Activated CD8-positive, alpha-beta memory T cell treated with anti-CD3 and anti-CD28 coated beads, Interleukin-2, amount 50 U/mL, for 4 hours (primary cell): ENCODE data around the gene RAB33B.
"Not testable (repeated sequence)": the region's sequence is repeated elsewhere in the genome, so short reads cannot be mapped to it uniquely, and the experiment has no call there.

Experiments
- DNase-seq: peaks from one replicate; pipeline ENCODE4 v3.0.0-alpha.2; 2020

RAB33B gene

DNA sequence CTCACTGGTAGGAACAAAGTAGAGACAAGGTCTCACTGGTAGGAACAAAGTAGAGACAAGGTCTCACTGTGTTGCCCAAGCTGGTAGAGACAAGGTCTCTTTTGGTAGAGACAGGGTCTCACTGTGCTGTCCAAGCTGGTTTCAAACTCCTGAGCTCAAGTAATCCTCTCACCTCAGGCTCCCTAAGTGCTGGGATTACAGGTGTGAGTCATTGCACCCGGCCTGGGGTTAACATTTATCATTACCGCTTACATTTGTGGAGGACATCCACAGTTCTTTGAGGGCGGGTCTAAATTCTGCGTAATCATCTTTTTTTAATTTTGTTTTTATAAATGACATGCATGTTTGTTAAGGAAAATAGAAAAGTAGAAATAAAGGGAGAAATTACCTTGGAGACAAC lies 12.0 kb downstream of the RAB33B start:
- DNase-seq, result no peak

DNA sequence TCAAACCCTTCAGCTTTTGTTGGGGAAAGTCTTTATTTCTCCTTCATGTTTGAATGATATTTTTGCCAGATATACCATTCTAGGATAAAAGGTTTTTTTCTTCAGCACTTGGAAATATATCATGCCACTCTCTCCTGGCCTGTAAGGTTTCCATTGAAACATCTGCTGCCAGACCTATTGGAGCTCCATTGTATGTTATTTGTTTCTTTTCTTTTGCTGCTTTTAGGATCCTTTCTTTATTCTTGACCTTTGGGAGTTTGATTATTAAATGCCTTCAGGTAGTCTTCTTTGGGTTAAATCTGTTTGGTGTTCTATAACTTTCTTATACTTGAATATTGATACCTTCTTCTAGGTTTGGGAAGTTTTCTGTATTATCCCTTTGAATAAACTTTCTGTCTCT lies 14.8 kb downstream of the RAB33B start:
- not testable (repeated sequence) for DNase-seq

DNA sequence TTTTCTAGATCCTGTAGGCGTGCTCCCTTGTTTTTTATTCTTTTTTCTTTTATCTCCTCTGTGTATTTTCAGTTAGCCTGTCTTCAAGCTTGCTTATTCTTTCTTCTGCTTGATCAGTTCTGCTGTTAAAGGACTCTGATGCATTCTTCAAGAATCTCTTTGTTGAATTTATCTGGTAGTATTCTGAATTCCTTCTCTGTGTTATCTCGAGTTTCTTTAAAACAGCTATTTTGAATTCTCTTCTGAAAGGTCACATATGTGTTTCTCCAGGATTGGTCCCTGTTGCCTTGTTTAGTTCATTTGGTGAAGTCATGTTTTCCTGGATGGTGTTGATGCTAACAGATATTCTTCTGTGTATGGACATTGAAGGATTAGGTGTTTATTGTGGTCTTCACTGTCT lies 15.3 kb downstream of the RAB33B start:
- no peak for DNase-seq

DNA sequence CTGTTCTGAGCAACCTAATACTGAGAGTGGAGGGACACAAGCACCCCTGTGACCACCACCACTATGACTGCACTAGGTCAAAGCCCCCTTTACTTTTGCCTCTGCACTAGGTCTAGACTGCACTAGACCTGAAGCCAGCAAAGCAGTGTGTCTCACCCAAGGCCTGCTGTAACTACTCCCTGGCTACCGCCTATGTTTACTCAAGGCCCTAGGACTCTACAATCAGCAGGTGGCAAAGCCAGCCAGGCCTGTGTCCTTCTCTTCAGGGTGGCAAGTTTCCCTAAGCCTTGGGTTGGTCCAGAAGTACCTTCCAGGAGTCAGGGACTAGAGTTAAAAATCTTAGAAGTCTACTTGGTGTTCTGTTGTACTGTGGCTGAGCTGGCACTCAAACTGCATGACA lies 15.9 kb downstream of the RAB33B start:
- no peak for DNase-seq

DNA sequence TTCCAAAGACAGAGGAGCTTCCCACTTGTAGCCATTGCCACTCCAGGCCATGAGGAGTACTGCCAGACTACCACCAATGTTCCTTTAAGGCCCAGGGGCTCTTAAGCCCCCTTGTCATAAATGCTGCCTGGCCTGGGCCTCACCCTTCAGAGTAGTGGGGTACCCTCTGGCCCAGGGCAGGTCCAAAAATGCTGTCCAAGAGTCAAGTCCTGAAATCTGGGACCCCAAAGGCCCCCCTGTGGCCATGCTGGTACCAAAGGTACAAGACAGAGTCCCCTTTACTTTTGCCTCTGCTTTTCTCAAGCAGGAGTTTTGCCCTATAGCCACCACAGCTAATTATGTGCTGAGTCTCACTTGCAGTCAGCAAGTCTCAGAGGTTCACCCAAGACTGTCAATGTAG lies 16.4 kb downstream of the RAB33B start:
- DNase-seq, result no peak

DNA sequence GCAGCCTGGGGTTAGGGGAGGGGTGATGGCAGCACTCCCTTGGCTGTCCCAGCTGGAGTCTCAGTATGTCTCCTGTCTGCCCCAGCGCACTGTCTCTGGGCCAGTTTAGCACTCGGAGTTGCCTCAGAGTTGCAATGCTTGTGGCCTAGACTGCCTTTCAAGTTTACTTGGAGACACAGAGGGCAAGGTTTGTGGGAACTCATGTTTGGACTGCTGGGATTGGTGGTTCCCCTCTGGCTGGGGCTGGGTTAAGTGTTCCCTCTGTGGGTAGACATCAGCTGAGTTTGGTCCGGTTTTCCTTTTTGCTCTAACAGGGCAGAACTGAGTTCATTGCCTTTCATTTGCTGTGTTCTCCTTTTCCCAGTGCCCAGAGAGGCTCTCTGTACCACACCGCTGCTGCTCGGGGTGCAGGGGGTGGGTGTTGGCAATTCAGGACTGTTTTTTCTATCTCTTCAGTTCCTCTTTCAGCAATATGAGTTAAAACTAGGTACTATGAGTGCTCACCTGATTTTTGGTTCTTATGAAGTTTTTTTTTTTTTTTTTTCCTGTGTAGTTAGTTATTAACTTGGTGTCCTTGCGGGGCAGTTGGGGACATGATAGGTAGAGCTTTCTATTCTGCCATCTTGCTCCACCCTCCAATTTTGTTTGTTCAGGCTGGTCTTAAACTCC lies 17.2 kb downstream of the RAB33B start:
- no peak for DNase-seq

DNA sequence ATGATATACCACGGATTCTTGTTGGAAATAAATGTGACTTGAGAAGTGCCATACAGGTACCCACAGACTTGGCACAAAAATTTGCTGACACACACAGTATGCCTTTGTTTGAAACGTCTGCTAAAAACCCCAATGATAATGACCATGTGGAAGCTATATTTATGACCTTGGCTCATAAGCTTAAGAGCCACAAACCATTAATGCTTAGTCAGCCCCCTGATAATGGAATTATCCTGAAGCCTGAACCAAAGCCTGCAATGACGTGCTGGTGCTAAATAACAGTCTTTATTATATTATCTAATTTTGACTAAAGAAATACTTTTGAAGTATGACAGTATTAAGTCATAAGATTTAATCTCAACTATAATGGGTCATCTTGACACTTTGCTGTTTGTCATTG lies 18.9 kb downstream of the RAB33B start:
- no peak for DNase-seq

DNA sequence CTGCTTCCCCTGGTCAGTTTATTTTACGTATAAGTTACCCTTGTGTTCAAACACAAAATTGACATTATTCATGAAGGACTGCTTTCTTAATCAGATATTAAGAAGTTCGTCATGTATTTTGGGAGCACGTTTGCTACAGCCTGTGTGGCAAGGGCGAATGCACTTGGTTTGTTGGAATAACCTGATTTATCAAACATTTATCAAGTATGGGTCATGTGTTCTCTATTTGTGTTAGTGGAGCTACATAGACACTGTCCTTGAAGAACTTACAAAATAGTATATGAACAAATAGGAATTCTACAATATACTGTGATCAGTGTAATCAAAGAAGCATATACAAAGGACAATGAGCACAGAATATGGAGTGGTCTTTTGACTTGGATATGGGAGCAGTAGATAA lies 22.4 kb downstream of the RAB33B start:
- no peak for DNase-seq

DNA sequence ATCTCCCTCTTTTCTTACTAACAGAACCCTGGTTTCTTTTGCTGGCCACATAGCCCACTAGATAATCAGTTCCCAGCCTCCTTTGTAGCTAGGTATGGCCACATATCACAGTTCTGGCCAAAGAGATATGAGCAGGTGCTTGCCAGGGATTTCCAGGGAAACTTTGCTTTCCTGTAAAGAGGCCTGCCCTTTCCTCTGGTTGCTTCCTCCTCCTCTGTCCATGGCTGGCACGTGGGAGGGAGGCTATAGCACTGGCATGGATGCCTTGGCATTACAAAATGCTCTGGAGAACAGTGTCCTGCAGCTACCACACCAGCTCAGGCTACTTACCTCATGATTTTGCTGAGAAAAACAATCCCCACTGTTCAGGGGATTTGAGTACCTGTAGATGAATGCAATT lies 27.5 kb downstream of the RAB33B start:
- no peak for DNase-seq

DNA sequence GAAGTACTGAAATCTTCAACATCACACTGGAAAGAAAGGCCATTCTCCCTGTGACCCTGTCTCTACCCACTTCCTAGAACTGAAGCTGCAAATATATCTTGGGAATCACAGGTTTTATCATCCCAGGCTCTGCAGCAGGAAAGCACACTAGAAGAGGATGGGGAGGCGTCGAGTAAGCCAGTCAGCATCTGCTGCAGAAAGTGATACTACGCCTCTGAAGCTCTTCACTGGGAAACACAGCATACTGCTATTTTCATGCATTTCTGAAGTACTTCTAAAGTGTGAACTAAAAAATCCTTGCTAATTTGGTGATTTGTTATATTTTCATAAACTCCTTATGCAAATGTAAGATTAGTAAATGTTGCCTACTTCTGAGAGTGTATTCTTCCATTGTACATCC lies 29.1 kb downstream of the RAB33B start:
- no peak for DNase-seq

DNA sequence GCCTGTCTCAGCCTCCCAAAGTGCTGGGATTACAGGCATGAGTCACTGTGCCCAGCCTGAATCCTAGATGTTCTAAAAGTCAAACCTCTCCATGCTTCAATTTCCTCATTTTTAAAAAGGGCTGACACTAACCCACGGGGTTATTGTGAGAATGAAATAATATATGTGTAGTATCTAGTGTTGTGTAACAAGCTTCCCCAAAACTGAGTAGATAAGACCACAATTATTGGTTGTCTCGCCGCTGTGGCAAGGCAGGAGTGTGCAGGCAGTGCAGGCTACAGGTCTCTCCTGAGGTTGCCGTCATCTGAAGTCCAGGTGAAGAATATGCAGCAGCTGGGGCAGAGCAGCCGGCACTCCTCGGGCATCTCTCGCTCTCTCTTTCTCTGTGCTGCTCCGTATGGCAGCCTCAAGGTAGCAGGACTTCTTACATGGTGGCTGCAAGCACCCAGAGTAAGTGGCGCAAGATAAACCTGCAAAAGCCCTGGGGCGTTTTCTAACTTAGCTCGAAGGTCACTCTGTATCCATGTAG lies 30.9 kb downstream of the RAB33B start:
- DNase-seq, result no peak

DNA sequence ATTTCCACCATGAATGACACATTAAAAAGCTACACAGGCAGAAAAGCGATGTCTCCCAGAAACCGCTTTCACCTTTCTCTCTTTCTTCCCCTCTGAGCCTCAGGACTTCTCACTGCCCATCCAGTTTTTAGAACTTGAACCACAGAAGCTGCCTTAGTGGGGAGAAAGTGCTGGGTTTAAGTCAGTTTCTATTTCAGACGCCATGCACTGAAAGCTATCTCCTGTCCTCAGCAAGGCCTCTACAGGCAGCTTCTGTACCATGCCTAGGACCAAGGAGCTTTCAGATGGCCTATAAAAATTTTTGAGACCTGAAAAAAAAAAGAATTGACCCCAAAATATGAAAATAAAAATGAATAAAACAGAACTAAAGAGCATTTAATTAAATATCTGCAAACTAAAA lies 34.5 kb downstream of the RAB33B start:
- no peak for DNase-seq

DNA sequence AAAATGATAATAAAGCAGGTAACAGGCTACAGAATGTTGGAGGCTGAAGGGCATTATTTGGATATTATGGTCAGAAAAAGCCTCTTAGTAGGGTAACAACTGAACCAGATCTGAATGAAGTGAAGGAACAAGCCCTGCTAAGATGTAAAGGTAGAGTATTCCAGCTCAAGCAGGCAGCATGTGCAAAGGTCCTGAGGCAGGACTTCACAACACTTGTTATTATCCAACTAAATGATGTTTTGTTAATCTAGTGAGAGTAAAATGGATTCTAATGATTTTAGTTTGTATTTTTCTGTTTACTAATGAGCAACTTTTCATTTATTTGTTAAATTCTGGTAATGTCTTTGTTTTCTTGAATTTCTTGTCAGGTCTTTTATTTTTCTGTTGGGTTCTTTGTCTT lies 35.7 kb downstream of the RAB33B start:
- DNase-seq, result no peak

DNA sequence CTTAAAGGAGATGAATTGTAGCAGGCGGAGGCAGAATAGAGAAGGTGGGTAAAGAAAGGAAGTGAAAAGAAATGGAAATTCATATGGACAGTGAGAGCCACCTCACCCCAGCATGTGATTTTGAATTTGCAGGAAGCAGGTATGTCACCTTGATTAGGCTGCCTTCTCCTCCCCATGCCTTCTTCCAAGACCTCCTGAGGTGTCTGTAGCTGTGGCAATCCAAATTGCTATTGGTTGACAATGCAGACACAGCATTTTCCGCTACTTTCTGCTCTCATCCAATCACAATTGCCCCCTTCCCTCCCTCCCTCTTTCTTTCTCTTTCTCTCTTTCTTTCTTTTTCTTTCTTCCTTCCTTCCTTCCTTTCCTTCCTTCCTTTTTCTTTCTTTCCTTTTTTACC lies 38.5 kb downstream of the RAB33B start:
- no peak for DNase-seq

DNA sequence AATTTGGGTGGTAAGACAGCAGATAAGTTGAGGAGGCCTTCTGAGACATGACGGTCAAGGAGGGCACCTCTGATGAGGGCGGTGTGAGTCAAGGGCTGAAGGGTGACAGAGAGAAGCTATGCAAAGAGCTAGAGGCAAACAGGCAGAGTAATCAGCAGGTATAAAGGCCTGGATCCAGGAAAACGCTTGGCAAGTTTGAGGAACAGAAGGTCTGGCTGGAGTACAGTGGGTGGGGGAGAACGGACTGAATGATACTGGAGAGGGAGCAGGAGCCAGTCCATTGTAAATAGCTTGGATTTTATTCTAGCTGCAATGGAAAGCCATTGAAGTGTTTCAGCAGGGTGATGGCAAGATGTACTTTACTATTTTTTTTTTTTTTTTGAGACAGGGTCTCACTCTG lies 39.3 kb downstream of the RAB33B start:
- DNase-seq, result no peak

DNA sequence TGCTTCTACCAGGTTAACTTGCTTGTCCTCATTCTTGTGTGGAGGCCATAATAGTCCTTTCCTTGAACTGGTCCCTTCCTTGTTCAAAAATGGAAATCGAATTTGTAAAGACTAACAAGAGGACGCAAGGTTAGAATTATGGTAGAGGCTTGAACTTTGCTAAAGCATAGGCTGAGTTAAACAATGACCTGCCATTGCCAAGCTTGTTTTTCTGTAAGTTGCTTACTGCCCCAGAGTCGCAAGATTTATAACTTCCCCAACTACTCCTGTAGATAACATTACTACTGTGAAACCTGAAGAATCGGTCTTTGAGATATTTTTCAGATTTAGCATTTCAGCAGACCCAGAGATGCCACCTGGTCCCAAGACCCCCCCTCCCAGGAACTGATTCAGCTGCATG lies 45.3 kb downstream of the RAB33B start:
- no peak for DNase-seq

DNA sequence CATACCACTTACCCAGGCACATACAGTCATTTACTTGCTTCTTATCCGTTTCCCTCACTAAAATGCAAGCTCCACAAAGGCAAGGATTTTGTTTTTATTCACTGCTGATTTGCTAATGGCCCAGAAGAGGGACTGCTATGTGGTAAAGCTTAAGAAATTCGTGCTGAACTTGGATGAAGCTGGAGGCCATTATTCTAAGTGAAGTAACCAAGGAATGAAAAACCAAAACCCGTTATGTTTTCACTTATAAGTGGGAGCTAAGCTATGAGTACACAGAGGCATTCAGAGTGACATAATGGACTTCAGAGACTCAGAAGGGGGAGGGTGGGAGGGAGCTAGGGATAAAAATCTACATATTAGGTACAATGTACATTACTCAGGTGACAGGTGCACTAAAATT lies 47.2 kb downstream of the RAB33B start:
- DNase-seq, result no peak

DNA sequence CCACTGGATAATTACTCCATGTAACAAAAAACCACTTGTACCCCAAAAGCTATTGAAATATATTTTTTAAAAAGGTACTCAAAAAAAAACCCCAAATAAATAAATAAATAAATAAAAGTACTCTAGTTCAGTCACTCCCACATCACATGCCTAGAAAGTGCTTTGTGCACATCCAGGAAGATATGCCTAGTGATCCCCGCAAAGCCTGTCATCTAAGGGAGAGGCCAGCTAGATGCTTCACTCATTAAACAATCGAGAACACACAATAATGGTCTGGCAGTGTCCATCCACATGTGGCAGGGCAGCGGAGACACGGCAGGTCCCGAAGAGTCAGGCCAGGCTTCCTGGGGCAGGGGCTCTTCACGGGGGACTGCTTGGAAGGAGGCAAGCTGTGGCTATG lies 47.6 kb downstream of the RAB33B start:
- no peak for DNase-seq

DNA sequence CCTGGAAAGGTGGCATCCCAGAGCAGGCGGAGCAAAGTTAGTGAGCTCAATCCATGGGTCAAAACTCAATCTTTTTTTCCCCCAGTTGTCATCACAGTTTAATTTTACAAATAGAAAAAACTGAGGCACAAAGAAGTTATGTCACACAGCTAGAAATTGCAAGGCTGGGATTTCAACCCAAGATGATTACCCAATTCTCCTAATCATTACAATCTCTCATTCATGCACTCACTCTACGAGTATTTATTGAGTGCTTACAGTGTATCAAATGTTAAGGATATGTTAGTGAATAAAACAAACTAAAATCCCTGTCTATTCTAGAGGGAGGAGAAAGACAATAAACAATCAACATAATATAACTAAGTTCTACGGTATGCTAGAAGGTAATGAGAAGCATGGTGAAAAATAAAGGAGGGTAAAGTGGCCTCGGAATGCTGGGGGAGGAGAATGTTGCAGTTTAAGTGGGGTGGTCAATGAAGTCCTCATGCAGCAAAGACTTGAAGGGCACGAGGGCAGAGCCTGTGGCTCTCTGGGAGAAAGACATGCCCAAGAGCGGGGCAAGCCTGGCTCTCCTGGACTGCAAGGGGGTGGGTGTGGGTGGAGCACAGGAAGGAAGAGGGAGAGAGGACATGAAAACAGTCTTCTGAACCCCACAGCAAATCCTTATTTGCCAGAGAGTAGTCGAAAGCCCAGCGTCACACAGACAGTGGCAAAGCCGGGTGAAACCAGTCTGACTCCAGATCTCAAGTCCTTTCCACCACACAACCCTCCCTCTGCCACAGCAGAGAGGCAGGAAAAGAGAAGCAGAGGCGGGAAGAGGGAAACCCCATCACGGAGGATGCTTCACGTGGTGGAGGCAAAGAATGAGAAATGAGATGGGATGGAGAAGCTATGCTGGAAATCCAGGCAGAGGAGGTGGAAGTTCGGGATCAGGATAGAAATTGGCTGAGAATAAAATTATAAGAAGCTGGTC lies 48.3 kb downstream of the RAB33B start:
- DNase-seq, result no peak

DNA sequence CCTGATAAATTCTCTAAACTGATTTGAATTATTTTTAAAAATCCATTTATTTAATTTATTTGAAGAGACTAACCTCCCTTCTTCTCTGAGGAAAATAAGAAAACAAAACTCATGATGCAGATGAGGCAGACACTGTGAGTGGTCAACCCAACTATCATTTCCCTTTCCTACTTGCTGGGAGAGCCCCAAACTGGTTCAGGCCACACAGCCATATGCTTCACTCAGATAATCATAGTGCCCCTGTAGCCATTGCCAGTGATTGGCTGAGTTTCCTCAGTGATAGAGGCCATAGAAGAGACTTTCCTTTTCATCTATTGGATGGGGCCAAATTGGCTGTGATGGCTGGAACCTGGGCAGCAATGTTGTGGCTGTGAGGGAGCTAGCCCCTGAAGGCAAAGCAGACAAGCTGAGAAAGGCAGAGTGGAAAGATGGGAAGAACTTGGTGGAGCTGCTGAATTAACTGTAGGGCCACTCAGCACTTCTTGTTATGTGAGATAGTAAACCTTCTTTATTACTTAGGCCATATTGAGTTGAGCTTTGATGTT lies 49.8 kb downstream of the RAB33B start:
- no peak for DNase-seq

DNA sequence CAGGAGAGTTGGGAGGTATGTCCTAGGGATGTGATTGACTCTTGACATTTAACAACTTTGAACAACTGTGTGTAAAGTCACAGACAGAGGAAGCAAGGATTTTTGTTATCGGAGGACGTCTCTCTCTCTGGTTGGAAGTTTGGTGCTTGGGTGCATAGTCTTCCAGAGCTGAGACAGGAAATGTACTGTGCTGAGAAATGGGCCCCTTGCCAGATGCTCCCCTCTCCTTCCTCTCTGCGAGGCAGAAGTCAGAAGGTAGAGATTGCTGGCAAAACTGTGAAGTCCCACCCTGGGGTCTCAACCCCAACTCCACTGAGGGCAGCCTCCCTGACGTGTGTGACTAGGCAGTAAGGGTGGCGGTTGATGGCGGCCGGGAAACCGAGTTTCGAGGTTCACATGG lies 52.9 kb downstream of the RAB33B start:
- DNase-seq, result no peak

DNA sequence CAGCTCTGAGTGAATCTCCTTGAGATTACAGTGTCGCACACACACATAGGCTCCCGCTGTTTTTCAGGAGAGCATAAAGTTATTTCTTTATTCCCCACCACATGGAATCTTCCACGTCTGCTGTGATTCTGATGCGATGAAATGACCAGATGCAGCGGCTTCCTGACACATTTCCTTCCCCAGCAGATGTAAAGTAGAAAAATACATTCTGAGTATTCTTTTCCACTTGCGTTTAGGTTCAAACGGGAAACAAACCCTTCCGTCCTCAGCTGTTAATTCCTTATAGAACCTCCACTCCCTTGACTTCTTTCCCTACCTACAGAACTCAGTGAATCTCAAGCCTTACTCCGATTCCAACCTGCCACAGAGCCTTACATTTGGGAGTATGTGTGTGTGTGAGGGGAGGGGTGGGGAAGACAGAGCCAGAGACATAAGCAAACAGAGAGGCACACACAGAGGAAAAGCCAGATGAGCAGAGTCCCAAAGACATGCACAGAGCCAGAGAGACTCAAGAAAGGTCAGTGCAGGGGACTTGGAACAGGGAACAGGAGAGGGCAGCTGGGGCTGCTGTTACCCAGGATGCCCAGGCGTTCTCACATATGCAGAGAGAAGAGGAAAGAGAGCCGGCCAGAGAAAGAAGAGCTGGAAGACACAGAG lies 54.8 kb downstream of the RAB33B start:
- no peak for DNase-seq

DNA sequence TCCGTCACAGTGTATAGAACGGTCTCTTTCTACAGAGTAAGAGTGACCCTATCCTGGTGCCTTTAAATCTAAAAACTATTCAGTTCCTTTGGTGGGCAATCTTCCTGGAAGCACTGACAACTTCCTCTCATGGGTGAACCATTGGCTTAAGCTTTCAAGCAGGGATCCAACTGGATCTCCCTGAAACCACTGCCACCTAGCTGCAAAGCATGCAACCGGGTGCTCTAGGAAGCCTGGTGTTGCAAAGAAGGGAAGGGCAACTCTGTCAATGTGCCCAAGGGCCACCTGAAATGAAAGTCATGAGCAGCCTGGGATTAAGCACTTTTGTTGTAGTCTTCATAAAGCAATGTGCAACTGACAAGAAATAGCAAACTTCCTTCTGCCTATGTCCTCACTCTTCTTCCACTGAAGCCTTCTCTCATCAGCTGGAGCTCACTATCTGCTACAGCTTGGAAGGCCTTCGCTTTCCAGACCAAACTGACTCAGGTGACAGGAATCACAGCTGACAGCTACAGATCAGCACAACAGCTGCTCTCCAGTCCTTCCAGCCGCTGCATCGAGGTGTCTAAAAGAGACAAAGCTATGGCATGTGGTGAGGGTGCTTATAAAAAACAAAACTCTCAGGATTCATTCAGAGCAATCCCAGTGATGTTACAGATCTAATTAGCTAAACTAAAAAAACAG lies 55.9 kb downstream of the RAB33B start:
- DNase-seq, result no peak
